ENCODE results near the gene TMEM43. TPM values are rescaled to one million over a fixed set of nuclear protein-coding genes. Genes with fewer than 3 reads are reported as not detected.

The TMEM43 gene
- polyA plus RNA-seq, 1 of the 3 experiments (the other 2 are of a cell fraction): 105 TPM

DNA sequence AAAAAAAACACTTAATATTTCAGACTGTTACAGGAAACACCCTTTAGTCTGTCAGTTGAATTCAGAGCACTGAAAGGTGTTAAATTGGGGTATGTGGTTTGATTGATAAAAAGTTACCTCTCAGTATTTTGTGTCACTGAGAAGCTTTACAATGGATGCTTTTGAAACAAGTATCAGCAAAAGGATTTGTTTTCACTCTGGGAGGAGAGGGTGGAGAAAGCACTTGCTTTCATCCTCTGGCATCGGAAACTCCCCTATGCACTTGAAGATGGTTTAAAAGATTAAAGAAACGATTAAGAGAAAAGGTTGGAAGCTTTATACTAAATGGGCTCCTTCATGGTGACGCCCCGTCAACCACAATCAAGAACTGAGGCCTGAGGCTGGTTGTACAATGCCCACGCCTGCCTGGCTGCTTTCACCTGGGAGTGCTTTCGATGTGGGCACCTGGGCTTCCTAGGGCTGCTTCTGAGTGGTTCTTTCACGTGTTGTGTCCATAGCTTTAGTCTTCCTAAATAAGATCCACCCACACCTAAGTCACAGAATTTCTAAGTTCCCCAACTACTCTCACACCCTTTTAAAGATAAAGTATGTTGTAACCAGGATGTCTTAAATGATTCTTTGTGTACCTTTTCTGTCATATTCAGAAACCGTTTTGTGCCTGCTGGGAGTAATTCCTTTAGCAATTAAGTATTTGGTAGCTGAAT, 17.9 kb downstream of the TMEM43 start:
- Histone ChIP-seq H3K9me3 (no peaks in the 10 kb centered on the region), H3K9ac (peak overlapping the region; percentile 85; the same call in 1 of the 2 replicates), H3K4me3 (ENCODE audit: low read depth in 2 of 2, low read length in 1 of 2) (no peak overlapping the region), H3K79me2 (ENCODE audit: insufficient read depth) (no peaks in the 10 kb centered on the region; the same call in 1 of the 2 replicates), H3K4me1 (ENCODE audit: control insufficient read depth in 1 of 2, insufficient read depth in 2 of 2, low read depth in 1 of 2, low read length in 1 of 2) (peaks cover 15 to 27% of the 10 kb centered on the region in 2 experiments), H2AFZ (ENCODE audit: low read depth) (no peak overlapping the region), H3F3A (replicated peaks; ENCODE audit: insufficient read depth) (peaks cover 40% of the 10 kb centered on the region), H3K36me3 (replicated peaks in 1 of 2; ENCODE audit: control insufficient read depth in 1 of 2, insufficient read depth in 2 of 2, low read length in 1 of 2) (peaks cover 21 to 71% of the 10 kb centered on the region in 2 experiments), H4K20me1 (ENCODE audit: insufficient read depth) (no peaks in the 10 kb centered on the region), H3K27ac (ENCODE audit: low read depth in 2 of 2, low read length in 1 of 2) (peak overlapping the region; percentile 78 to 100), H3K27me3 (ENCODE audit: insufficient read depth) (no peaks in the 10 kb centered on the region), H3K9me2 (no peaks in the 10 kb centered on the region), H3K4me2 (peak overlapping the region; percentile 23; the same call in 1 of the 2 replicates)
- TF ChIP-seq RXRA (IDR thresholded peaks at IDR 0.05; ENCODE audit: borderline replicate concordance, low read depth): no peak
- no peak for TF ChIP-seq TAF1 (IDR thresholded peaks at IDR 0.05; ENCODE audit: borderline replicate concordance, low read depth, low read length)
- no peak for TF ChIP-seq POLR2AphosphoS5 (IDR thresholded peaks at IDR 0.05; ENCODE audit: low read depth, low read length)
- TF ChIP-seq FOXJ3 (CRISPR knock-in tag; IDR thresholded peaks at IDR 0.05): no peak
- ChIA-PET POLR2A (no interaction called here), CTCF (interaction anchor here (1.2 to 1.5 kb wide), 2 partner anchors 22 to 262 kb away, joined by 3 read pairs; partner anchors contain the start of gene WNT7A)
- 84% methylated on average over 8 of the region's 8 CpGs for WGBS (ENCODE audit: low lambda C conversion rate)
- no peak for DNase-seq

DNA sequence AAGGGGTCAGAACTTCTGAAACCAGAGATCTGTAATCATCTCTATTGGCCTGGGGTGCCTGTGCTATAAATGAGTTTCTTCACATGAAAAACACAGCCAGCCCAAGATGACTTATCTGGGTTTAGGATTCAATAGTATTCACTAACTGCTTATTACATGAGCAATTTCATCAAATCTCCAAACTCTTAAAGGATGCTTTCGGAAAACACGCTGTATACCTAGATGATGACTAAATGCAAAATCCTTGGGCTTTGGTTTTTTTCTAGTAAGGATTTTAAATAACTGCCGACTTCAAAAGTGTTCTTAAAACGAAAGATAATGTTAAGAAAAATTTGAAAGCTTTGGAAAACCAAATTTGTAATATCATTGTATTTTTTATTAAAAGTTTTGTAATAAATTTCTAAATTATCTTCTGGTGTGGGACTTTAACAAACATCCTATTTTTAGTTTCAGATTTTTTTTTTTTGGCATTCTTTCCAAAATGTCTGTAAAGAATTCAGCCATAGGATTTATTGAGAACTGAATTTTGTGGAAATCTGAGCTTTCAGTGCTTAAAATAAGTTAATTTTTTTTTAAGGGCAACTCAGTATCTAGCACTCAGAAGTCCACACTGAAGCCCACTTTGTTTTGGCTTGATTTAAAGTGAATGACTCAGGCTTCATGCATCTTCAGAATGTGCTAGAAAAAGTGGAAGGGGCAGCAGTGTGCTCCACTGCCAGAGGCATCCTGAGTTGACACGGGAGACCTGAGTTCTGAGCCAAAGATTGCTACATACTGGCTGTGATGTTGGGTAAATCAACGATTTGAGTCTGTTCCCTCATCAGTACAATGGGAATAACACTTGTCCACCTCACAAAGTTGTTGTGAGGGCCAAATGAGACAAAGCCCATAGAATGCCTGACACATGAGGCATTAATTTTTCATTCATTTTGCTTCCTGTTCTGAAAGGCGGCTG, 18.7 kb downstream of the TMEM43 start:
- H3K9me2 ChIP-seq: no peaks in the 10 kb centered on the region
- no peaks in the 10 kb centered on the region; the same call in 1 of the 2 replicates for H3K79me2 ChIP-seq (ENCODE audit: insufficient read depth)
- H3K27ac ChIP-seq (ENCODE audit: low read depth in 2 of 2, low read length in 1 of 2): peak overlapping the region; percentile 78 to 100
- DNase-seq: no peak
- no peak overlapping the region for H2AFZ ChIP-seq (ENCODE audit: low read depth)
- peaks cover 16 to 27% of the 10 kb centered on the region in 2 experiments for H3K4me1 ChIP-seq (ENCODE audit: control insufficient read depth in 1 of 2, insufficient read depth in 2 of 2, low read depth in 1 of 2, low read length in 1 of 2)
- no peaks in the 10 kb centered on the region for H3K9me3 ChIP-seq
- H4K20me1 ChIP-seq (ENCODE audit: insufficient read depth): no peaks in the 10 kb centered on the region
- no peaks in the 10 kb centered on the region for H3K27me3 ChIP-seq (ENCODE audit: insufficient read depth)
- WGBS (ENCODE audit: low lambda C conversion rate): 41% methylated on average over 7 of the region's 7 CpGs
- CTCF ChIA-PET: interaction anchor here (0.6 to 1.5 kb wide), 3 partner anchors 21 to 263 kb away, joined by 3 read pairs; partner anchors contain the start of gene WNT7A
- peak overlapping the region; percentile 85 for H3K9ac ChIP-seq
- H3F3A ChIP-seq (replicated peaks; ENCODE audit: insufficient read depth): peaks cover 38% of the 10 kb centered on the region
- peak overlapping the region in 1 of 2 experiments; percentile 19; a peak in 1 of 4 replicates for H3K4me3 ChIP-seq (ENCODE audit: low read depth in 2 of 2, low read length in 1 of 2)
- H3K36me3 ChIP-seq (replicated peaks in 1 of 2; ENCODE audit: control insufficient read depth in 1 of 2, insufficient read depth in 2 of 2, low read length in 1 of 2): peaks cover 21 to 71% of the 10 kb centered on the region in 2 experiments
- POLR2A ChIA-PET: no interaction called here
- H3K4me2 ChIP-seq: peak overlapping the region; percentile 75
- TF ChIP-seq, protein P1, sequence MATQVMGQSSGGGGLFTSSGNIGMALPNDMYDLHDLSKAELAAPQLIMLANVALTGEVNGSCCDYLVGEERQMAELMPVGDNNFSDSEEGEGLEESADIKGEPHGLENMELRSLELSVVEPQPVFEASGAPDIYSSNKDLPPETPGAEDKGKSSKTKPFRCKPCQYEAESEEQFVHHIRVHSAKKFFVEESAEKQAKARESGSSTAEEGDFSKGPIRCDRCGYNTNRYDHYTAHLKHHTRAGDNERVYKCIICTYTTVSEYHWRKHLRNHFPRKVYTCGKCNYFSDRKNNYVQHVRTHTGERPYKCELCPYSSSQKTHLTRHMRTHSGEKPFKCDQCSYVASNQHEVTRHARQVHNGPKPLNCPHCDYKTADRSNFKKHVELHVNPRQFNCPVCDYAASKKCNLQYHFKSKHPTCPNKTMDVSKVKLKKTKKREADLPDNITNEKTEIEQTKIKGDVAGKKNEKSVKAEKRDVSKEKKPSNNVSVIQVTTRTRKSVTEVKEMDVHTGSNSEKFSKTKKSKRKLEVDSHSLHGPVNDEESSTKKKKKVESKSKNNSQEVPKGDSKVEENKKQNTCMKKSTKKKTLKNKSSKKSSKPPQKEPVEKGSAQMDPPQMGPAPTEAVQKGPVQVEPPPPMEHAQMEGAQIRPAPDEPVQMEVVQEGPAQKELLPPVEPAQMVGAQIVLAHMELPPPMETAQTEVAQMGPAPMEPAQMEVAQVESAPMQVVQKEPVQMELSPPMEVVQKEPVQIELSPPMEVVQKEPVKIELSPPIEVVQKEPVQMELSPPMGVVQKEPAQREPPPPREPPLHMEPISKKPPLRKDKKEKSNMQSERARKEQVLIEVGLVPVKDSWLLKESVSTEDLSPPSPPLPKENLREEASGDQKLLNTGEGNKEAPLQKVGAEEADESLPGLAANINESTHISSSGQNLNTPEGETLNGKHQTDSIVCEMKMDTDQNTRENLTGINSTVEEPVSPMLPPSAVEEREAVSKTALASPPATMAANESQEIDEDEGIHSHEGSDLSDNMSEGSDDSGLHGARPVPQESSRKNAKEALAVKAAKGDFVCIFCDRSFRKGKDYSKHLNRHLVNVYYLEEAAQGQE (IDR thresholded peaks at IDR 0.05; ENCODE audit: low read depth, low read length): no peak
- no peak for TF ChIP-seq GABPA (IDR thresholded peaks at IDR 0.05; ENCODE audit: low read depth)
- TF ChIP-seq, protein P2, sequence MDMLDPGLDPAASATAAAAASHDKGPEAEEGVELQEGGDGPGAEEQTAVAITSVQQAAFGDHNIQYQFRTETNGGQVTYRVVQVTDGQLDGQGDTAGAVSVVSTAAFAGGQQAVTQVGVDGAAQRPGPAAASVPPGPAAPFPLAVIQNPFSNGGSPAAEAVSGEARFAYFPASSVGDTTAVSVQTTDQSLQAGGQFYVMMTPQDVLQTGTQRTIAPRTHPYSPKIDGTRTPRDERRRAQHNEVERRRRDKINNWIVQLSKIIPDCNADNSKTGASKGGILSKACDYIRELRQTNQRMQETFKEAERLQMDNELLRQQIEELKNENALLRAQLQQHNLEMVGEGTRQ (IDR thresholded peaks at IDR 0.05; ENCODE audit: borderline replicate concordance, low read depth, low read length): no peak
- peak; percentile 58; the same call in 1 of the 2 replicates for TF ChIP-seq SIN3A (IDR thresholded peaks at IDR 0.05; ENCODE audit: borderline replicate concordance, low read depth, low read length)
- TF ChIP-seq, protein P3, sequence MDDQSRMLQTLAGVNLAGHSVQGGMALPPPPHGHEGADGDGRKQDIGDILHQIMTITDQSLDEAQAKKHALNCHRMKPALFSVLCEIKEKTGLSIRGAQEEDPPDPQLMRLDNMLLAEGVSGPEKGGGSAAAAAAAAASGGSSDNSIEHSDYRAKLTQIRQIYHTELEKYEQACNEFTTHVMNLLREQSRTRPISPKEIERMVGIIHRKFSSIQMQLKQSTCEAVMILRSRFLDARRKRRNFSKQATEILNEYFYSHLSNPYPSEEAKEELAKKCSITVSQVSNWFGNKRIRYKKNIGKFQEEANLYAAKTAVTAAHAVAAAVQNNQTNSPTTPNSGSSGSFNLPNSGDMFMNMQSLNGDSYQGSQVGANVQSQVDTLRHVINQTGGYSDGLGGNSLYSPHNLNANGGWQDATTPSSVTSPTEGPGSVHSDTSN (IDR thresholded peaks at IDR 0.05): peak; percentile 58; the same call in 1 of the 2 replicates
- peak; percentile 35 for TF ChIP-seq TCF12 (IDR thresholded peaks at IDR 0.05)
- TF ChIP-seq, protein P4, sequence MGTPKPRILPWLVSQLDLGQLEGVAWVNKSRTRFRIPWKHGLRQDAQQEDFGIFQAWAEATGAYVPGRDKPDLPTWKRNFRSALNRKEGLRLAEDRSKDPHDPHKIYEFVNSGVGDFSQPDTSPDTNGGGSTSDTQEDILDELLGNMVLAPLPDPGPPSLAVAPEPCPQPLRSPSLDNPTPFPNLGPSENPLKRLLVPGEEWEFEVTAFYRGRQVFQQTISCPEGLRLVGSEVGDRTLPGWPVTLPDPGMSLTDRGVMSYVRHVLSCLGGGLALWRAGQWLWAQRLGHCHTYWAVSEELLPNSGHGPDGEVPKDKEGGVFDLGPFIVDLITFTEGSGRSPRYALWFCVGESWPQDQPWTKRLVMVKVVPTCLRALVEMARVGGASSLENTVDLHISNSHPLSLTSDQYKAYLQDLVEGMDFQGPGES (IDR thresholded peaks at IDR 0.05; ENCODE audit: low read depth, low read length): no peak
- TF ChIP-seq, protein P5, sequence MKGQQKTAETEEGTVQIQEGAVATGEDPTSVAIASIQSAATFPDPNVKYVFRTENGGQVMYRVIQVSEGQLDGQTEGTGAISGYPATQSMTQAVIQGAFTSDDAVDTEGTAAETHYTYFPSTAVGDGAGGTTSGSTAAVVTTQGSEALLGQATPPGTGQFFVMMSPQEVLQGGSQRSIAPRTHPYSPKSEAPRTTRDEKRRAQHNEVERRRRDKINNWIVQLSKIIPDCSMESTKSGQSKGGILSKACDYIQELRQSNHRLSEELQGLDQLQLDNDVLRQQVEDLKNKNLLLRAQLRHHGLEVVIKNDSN (IDR thresholded peaks at IDR 0.05; ENCODE audit: borderline replicate concordance, low read depth): no peak
- TF ChIP-seq RFX5 (IDR thresholded peaks at IDR 0.05; ENCODE audit: low read length): no peak
